Thymus (tissue), 11 donors: ENCODE results near the gene PITPNC1. TPM values are rescaled to one million over a fixed set of nuclear protein-coding genes. Genes with fewer than 3 reads are reported as not detected.
"Not testable (repeated sequence)": the region's sequence is repeated elsewhere in the genome, so short reads cannot be mapped to it uniquely, and the experiment has no call there.

Source experiments
- DNase-seq, 9 donors: peaks; one replicate each; pipeline ENCODE4 v3.0.0-alpha.2; 2013; ENCODE audit warnings: low spot score in 9 of 9, low read depth in 6 of 9, missing footprints in 1 of 9
- H3K27ac ChIP-seq, 2 donors: one replicate each; pipeline ENCODE4 v1.5.1; 2013; ENCODE audit warnings: control low read depth in 1 of 2, low read depth in 1 of 2, low read length in 1 of 2, mild to moderate bottlenecking in 1 of 2, moderate library complexity in 1 of 2
- H3K27me3 ChIP-seq, 2 donors: one replicate each; pipeline ENCODE4 v1.5.1; 2013; ENCODE audit warnings: low read length in 1 of 2; ENCODE audit not compliant: control insufficient read depth in 2 of 2, insufficient read depth in 1 of 2
- H3K36me3 ChIP-seq, 2 donors: one replicate each; pipeline ENCODE4 v1.5.1; 2013; ENCODE audit warnings: low read length in 1 of 2, mild to moderate bottlenecking in 1 of 2, moderate library complexity in 1 of 2; ENCODE audit not compliant: control insufficient read depth in 2 of 2, insufficient read depth in 2 of 2
- H3K4me1 ChIP-seq, 2 donors: one replicate each; pipeline ENCODE4 v1.5.1; 2013; ENCODE audit warnings: low read length in 2 of 2; ENCODE audit not compliant: control insufficient read depth in 2 of 2, insufficient read depth in 2 of 2
- H3K4me3 ChIP-seq, 2 donors: one replicate each; pipeline ENCODE4 v1.5.1; 2013; ENCODE audit warnings: low read length in 2 of 2, control low read depth in 1 of 2, mild to moderate bottlenecking in 1 of 2
- H3K9me3 ChIP-seq, 2 donors: one replicate each; pipeline ENCODE4 v1.5.1; 2013; ENCODE audit warnings: low read length in 1 of 2, mild to moderate bottlenecking in 1 of 2; ENCODE audit not compliant: control insufficient read depth in 2 of 2, insufficient read depth in 1 of 2
- WGBS: extraction: QIAGEN DNeasy Blood & Tissue Kit; methylation state at CpG from one replicate; pipeline ENCODE4 v1.1.7; 2013; 5-methylcytosine and 5-hydroxymethylcytosine counted together
- polyA plus RNA-seq: library from polyadenylated mRNA; stranded (reverse); fragments of 200-250 nt; gene quantifications from one replicate; pipeline ENCODE4 v1.2.3, GENCODE V29; 2013
- total RNA-seq: library from RNA; stranded (reverse); fragments of 120-200 nt; gene quantifications from one replicate; pipeline ENCODE4 v1.2.4, GENCODE V29; 2013
- donor health status: healthy.

The PITPNC1 gene
- total and polyA plus RNA-seq, 2 donors = 26.0 to 27.0 TPM

GRCh38 chr17:67713169-67713568, 336.1 kb downstream of the PITPNC1 start:
- DNase-seq = no peak
- no peaks in the 10 kb centered on the region for H3K9me3 ChIP-seq
- no peaks in the 10 kb centered on the region for H3K36me3 ChIP-seq
- WGBS = 97% methylated on average over 3 of the region's 3 CpGs
- H3K4me3 ChIP-seq = no peak overlapping the region
- no peak overlapping the region for H3K27ac ChIP-seq
- H3K4me1 ChIP-seq = peaks cover 0 to 4% of the 10 kb centered on the region in 2 donors
- H3K27me3 ChIP-seq = no peaks in the 10 kb centered on the region

GRCh38 chr17:67716405-67716798, 339.3 kb downstream of the PITPNC1 start:
- H3K36me3 ChIP-seq = peaks cover 0 to 9% of the 10 kb centered on the region in 2 donors
- no peaks in the 10 kb centered on the region for H3K27me3 ChIP-seq
- WGBS = 95% methylated on average over 6 of the region's 6 CpGs
- no peak overlapping the region for H3K4me3 ChIP-seq
- H3K9me3 ChIP-seq = no peaks in the 10 kb centered on the region
- no peak for DNase-seq
- H3K27ac ChIP-seq = no peak overlapping the region
- H3K4me1 ChIP-seq = peaks cover 11 to 13% of the 10 kb centered on the region in 2 donors

- no peaks in the 10 kb centered on the region for H3K27me3 ChIP-seq
- H3K9me3 ChIP-seq = no peaks in the 10 kb centered on the region
- H3K4me3 ChIP-seq = peak overlapping the region; percentile 89 to 90
- H3K36me3 ChIP-seq = peaks cover 0 to 17% of the 10 kb centered on the region in 2 donors
- 4% methylated on average over 5 of the region's 5 CpGs for WGBS
- peak in 1 of 9 donors; percentile 10 for DNase-seq
- H3K27ac ChIP-seq = peak overlapping the region; percentile 87 to 88
- peaks cover 11 to 13% of the 10 kb centered on the region in 2 donors for H3K4me1 ChIP-seq
Measured at GRCh38 chr17:67717192-67717623, 340.1 kb downstream of the PITPNC1 start.

GRCh38 chr17:67717624-67718324, 340.7 kb downstream of the PITPNC1 start, which contains the start of gene NOL11:
TSS of gene NOL11 (plus strand) at chr17:67717936. CDS start at chr17:67717948, 12 bp downstream.
- under 1% methylated on average over 49 of the region's 49 CpGs for WGBS
- Histone ChIP-seq H3K4me1 (peaks cover 11 to 13% of the 10 kb centered on the region in 2 donors), H3K4me3 (peak within 1 kb of the TSS; percentile 89 to 90)

GRCh38 chr17:67718325-67718941, 341.4 kb downstream of the PITPNC1 start:
- H3K27ac ChIP-seq = peak overlapping the region; percentile 97 to 98

More at GRCh38 chr17:67717624-67718324, 340.7 kb downstream of the PITPNC1 start, which contains the start of gene NOL11:
- Histone ChIP-seq H3K27ac (peak within 1 kb of the TSS; percentile 97 to 98), H3K9me3 (no peaks in the 10 kb centered on the region), H3K27me3 (no peaks in the 10 kb centered on the region), H3K36me3 (peaks cover 3 to 23% of the 10 kb centered on the region in 2 donors)
- DNase-seq = peak; percentile 96 to 100 (median 99)

GRCh38 chr17:67725373-67725791, 348.3 kb downstream of the PITPNC1 start:
- WGBS = 35% methylated on average over 4 of the region's 4 CpGs
- Histone ChIP-seq H3K4me3 (no peak overlapping the region), H3K36me3 (peaks cover 39 to 86% of the 10 kb centered on the region in 2 donors), H3K27ac (peak overlapping the region in 1 of 2 donors; percentile 58), H3K27me3 (no peaks in the 10 kb centered on the region), H3K4me1 (peaks cover 2 to 17% of the 10 kb centered on the region in 2 donors), H3K9me3 (peaks cover 0 to 1% of the 10 kb centered on the region in 2 donors)
- peak in 7 of 9 donors; percentile 13 to 80 (median 44) for DNase-seq

More at GRCh38 chr17:67718325-67718941, 341.4 kb downstream of the PITPNC1 start:
- Histone ChIP-seq H3K36me3 (peaks cover 5 to 28% of the 10 kb centered on the region in 2 donors), H3K9me3 (no peaks in the 10 kb centered on the region), H3K27me3 (no peaks in the 10 kb centered on the region), H3K4me3 (peak overlapping the region; percentile 89 to 90), H3K4me1 (peaks cover 11 to 13% of the 10 kb centered on the region in 2 donors)
- WGBS = under 1% methylated on average over 16 of the region's 16 CpGs
- peak in 2 of 9 donors; percentile 21 to 25 for DNase-seq

- H3K9me3 ChIP-seq = peaks cover 0 to 1% of the 10 kb centered on the region in 2 donors
- WGBS = 83% methylated on average over 4 of the region's 4 CpGs
- H3K36me3 ChIP-seq = peaks cover 44 to 88% of the 10 kb centered on the region in 2 donors
Measured at GRCh38 chr17:67725807-67726206, 348.7 kb downstream of the PITPNC1 start.

GRCh38 chr17:67727152-67728039, 350.3 kb downstream of the PITPNC1 start:
- H3K4me1 ChIP-seq = peaks cover 2 to 17% of the 10 kb centered on the region in 2 donors
- not testable (repeated sequence) for H3K27ac ChIP-seq, DNase-seq, H3K27me3 ChIP-seq, H3K9me3 ChIP-seq, H3K4me3 ChIP-seq
- 97% methylated on average over 15 of the region's 15 CpGs for WGBS
- peaks cover 53 to 85% of the 10 kb centered on the region in 2 donors for H3K36me3 ChIP-seq

More at GRCh38 chr17:67725807-67726206, 348.7 kb downstream of the PITPNC1 start:
- Histone ChIP-seq H3K27me3 (no peaks in the 10 kb centered on the region), H3K27ac (peak overlapping the region in 1 of 2 donors; percentile 58), H3K4me1 (peaks cover 2 to 17% of the 10 kb centered on the region in 2 donors), H3K4me3 (no peak overlapping the region)
- DNase-seq = no peak
